H9 (cell line): Measurements from ENCODE around the gene SNAP25. TPM values are rescaled to one million over a fixed set of nuclear protein-coding genes. Genes with fewer than 3 reads are reported as not detected.

Experiments used
- DNase-seq: peaks from one replicate; pipeline ENCODE4 v3.0.0-alpha.2; 2017
- H2AFZ ChIP-seq: one replicate; pipeline ENCODE4 v1.6.1; 2013; ENCODE audit warnings: mild to moderate bottlenecking, low read length, control low read depth, moderate library complexity
- H2AK5ac ChIP-seq: 2 replicates; pipeline ENCODE4 v1.6.1; 2013; ENCODE audit warnings: low read length, control low read depth, mixed read lengths; ENCODE audit not compliant: insufficient read length
- H2BK120ac ChIP-seq: one replicate; pipeline ENCODE4 v1.6.1; 2013; ENCODE audit warnings: low read depth, mild to moderate bottlenecking, low read length, control low read depth, inconsistent platforms; ENCODE audit not compliant: poor library complexity, severe bottlenecking
- H2BK12ac ChIP-seq: 2 replicates; pipeline ENCODE4 v1.6.1; 2013; ENCODE audit warnings: low read length, control low read depth, mixed read lengths, low read depth; ENCODE audit not compliant: insufficient read length
- H2BK15ac ChIP-seq: 2 replicates; pipeline ENCODE4 v1.6.1; 2013; ENCODE audit warnings: low read depth, low read length, control low read depth
- H2BK20ac ChIP-seq: one replicate; pipeline ENCODE4 v1.6.1; 2013; ENCODE audit warnings: low read depth, mild to moderate bottlenecking, low read length, control low read depth, inconsistent platforms; ENCODE audit not compliant: poor library complexity, severe bottlenecking
- H2BK5ac ChIP-seq: 2 replicates; pipeline ENCODE4 v1.6.1; 2013; ENCODE audit warnings: low read length, control low read depth, mixed read lengths; ENCODE audit not compliant: insufficient read length
- H3K14ac ChIP-seq: 2 replicates; pipeline ENCODE4 v1.6.1; 2013; ENCODE audit warnings: low read length, control low read depth; ENCODE audit not compliant: insufficient read depth
- H3K18ac ChIP-seq: 2 replicates; pipeline ENCODE4 v1.6.1; 2013; ENCODE audit warnings: low read depth, mild to moderate bottlenecking, mixed read lengths, low read length, control low read depth; ENCODE audit not compliant: insufficient read length
- H3K23ac ChIP-seq: 2 replicates; pipeline ENCODE4 v1.6.1; 2013; ENCODE audit warnings: low read length, control low read depth, mixed read lengths, low read depth; ENCODE audit not compliant: insufficient read length
- H3K23me2 ChIP-seq: 2 replicates; pipeline ENCODE4 v1.6.1; 2013; ENCODE audit warnings: low read depth, mild to moderate bottlenecking, mixed read lengths, low read length, control low read depth; ENCODE audit not compliant: insufficient read length, poor library complexity, severe bottlenecking
- H3K27ac ChIP-seq: 2 replicates; pipeline ENCODE4 v1.5.1; 2013; ENCODE audit warnings: low read length, control low read depth, mixed read lengths, low read depth; ENCODE audit not compliant: insufficient read length
- H3K27me3 ChIP-seq: 2 replicates; pipeline ENCODE4 v1.6.1; 2013; ENCODE audit warnings: low read length, control low read depth, inconsistent platforms; ENCODE audit not compliant: insufficient read depth
- H3K4ac ChIP-seq: 2 replicates; pipeline ENCODE4 v1.6.1; 2013; ENCODE audit warnings: low read depth, mild to moderate bottlenecking, control low read depth, inconsistent platforms, low read length, moderate library complexity
- H3K4me1 ChIP-seq: 2 replicates; pipeline ENCODE4 v1.6.1; 2013; ENCODE audit warnings: low read length, control low read depth, inconsistent platforms; ENCODE audit not compliant: insufficient read depth
- H3K4me2 ChIP-seq: 2 replicates; pipeline ENCODE4 v1.6.1; 2013; ENCODE audit warnings: low read length, control low read depth, mixed read lengths; ENCODE audit not compliant: insufficient read length, insufficient read depth
- H3K56ac ChIP-seq: 2 replicates; pipeline ENCODE4 v1.6.1; 2013; ENCODE audit warnings: low read depth, mild to moderate bottlenecking, mixed read lengths, low read length, control low read depth; ENCODE audit not compliant: insufficient read length
- H3K79me1 ChIP-seq: 2 replicates; pipeline ENCODE4 v1.6.1; 2013; ENCODE audit warnings: low read depth, mild to moderate bottlenecking, moderate library complexity, low read length, control low read depth, inconsistent platforms; ENCODE audit not compliant: insufficient read depth, poor library complexity, severe bottlenecking
- H3K79me2 ChIP-seq: 2 replicates; pipeline ENCODE4 v1.6.1; 2013; ENCODE audit warnings: low read length, control low read depth, inconsistent platforms; ENCODE audit not compliant: insufficient read depth
- H3K9ac ChIP-seq: 2 replicates; pipeline ENCODE4 v1.6.1; 2013; ENCODE audit warnings: low read length, control low read depth, mixed read lengths; ENCODE audit not compliant: insufficient read length; ENCODE audit errors: extremely low read depth
- H3K9me3 ChIP-seq: one replicate; pipeline ENCODE4 v1.6.1; 2013; ENCODE audit warnings: low read depth, low read length, inconsistent platforms; ENCODE audit not compliant: control insufficient read depth
- H3T11ph ChIP-seq: one replicate; pipeline ENCODE4 v1.6.1; 2013; ENCODE audit warnings: mild to moderate bottlenecking, low read length, control low read depth, inconsistent platforms
- H4K20me1 ChIP-seq: one replicate; pipeline ENCODE4 v1.6.1; 2013; ENCODE audit not compliant: control insufficient read depth, insufficient read length, insufficient read depth
- H4K5ac ChIP-seq: 2 replicates; pipeline ENCODE4 v1.6.1; 2013; ENCODE audit warnings: low read depth, mild to moderate bottlenecking, mixed read lengths, low read length, control low read depth; ENCODE audit not compliant: insufficient read length
- H4K8ac ChIP-seq: replicated peaks from 2 replicates; pipeline ENCODE4 v1.6.1; 2013; ENCODE audit warnings: low read length, control low read depth, mixed read lengths, low read depth; ENCODE audit not compliant: insufficient read length
- H4K91ac ChIP-seq: 2 replicates; pipeline ENCODE4 v1.6.1; 2013; ENCODE audit warnings: low read depth, mild to moderate bottlenecking, moderate library complexity, mixed read lengths, low read length, control low read depth; ENCODE audit not compliant: insufficient read length
- H3K27ac Mint-ChIP-seq, 3 experiments: 2 replicates in 2 of 3; 3 replicates in 1 of 3; pipeline ENCODE4 v1.8.0; 2020 to 2021; ENCODE audit warnings: mixed read lengths in 3 of 3, mild to moderate bottlenecking in 1 of 3, moderate library complexity in 1 of 3
- H3K27me3 Mint-ChIP-seq: 2 replicates; pipeline ENCODE4 v1.8.0; 2021; ENCODE audit warnings: low read depth, mild to moderate bottlenecking, moderate library complexity, mixed read lengths
- H3K36me3 Mint-ChIP-seq, 3 experiments: 2 replicates in 2 of 3; 3 replicates in 1 of 3; pipeline ENCODE4 v1.8.0; 2020 to 2021; ENCODE audit warnings: low read depth in 3 of 3, mixed read lengths in 3 of 3; ENCODE audit not compliant: insufficient read depth in 1 of 3
- H3K4me1 Mint-ChIP-seq, 2 experiments: 2 replicates each; pipeline ENCODE4 v1.8.0; 2020; ENCODE audit warnings: mixed read lengths in 2 of 2
- H3K4me3 Mint-ChIP-seq, 2 experiments: 2 replicates in 1 of 2; 3 replicates in 1 of 2; pipeline ENCODE4 v1.8.0; 2020 to 2021; ENCODE audit warnings: mild to moderate bottlenecking in 2 of 2, mixed read lengths in 2 of 2, moderate library complexity in 1 of 2
- H3K9me3 Mint-ChIP-seq, 2 experiments: 2 replicates in 1 of 2; 3 replicates in 1 of 2; pipeline ENCODE4 v1.8.0; 2020; ENCODE audit warnings: mild to moderate bottlenecking in 2 of 2, mixed read lengths in 2 of 2, moderate library complexity in 1 of 2
- CTCF ChIP-seq: fragments of 200-600 bp; sonication (generic); conservative IDR thresholded peaks from 3 replicates; pipeline ENCODE4 v1.8.0; 2021; ENCODE audit warnings: antibody characterized with exemption, mild to moderate bottlenecking
- WGBS: extraction: QIAGEN DNeasy Blood & Tissue Kit; methylation state at CpG from one replicate; pipeline ENCODE4 v1.1.7; 2013; ENCODE audit warnings: missing lambda C conversion rate, low lambda C conversion rate, mixed read lengths; ENCODE audit not compliant: insufficient read length; ENCODE audit errors: extremely low coverage; 5-methylcytosine and 5-hydroxymethylcytosine counted together
- total RNA-seq: library from RNA; stranded (reverse); gene quantifications from 2 replicates; pipeline ENCODE4 v1.2.1, GENCODE V29; 2021

SNAP25 gene
- total RNA-seq, 1 experiment from 2014 or later: 0.13 TPM

GRCh38 chr20:10319855-10320254 lies 101.2 kb downstream of the SNAP25 start:
- H2AFZ ChIP-seq: no peak overlapping the region
- H3K79me2 ChIP-seq: no peaks in the 10 kb centered on the region
- H3K23me2 ChIP-seq: no peaks in the 10 kb centered on the region
- no peak overlapping the region for H2BK5ac ChIP-seq
- H4K5ac ChIP-seq: no peak overlapping the region
- WGBS: no CpG with 5 or more reads among the region's 4 CpGs
- no peak overlapping the region for H3T11ph ChIP-seq
- H4K91ac ChIP-seq: no peak overlapping the region
- H3K4me3 Mint-ChIP-seq: no peak overlapping the region
- no peaks in the 10 kb centered on the region; the same call in 1 of the 2 replicates for H3K27me3 Mint-ChIP-seq
- no peak overlapping the region for H3K27ac Mint-ChIP-seq
- no peak overlapping the region for H3K14ac ChIP-seq
- H2BK15ac ChIP-seq: no peak overlapping the region
- TF ChIP-seq CTCF: no peak
- DNase-seq: no peak
- H2BK120ac ChIP-seq: no peak overlapping the region
- H3K23ac ChIP-seq: no peak overlapping the region
- no peak overlapping the region for H4K8ac ChIP-seq
- H3K4me1 Mint-ChIP-seq: peaks cover 23% of the 10 kb centered on the region in 2 experiments
- no peak overlapping the region for H3K56ac ChIP-seq
- no peaks in the 10 kb centered on the region for H3K9me3 ChIP-seq
- H3K9me3 Mint-ChIP-seq: peaks cover 4 to 14% of the 10 kb centered on the region in 2 experiments; a peak in 4 of 5 replicates
- H4K20me1 ChIP-seq: no peaks in the 10 kb centered on the region
- no peaks in the 10 kb centered on the region for H3K27me3 ChIP-seq
- H3K27ac ChIP-seq: no peak overlapping the region
- no peaks in the 10 kb centered on the region for H3K79me1 ChIP-seq
- no peak overlapping the region for H3K4me2 ChIP-seq
- no peak overlapping the region for H2BK20ac ChIP-seq
- H2AK5ac ChIP-seq: no peak overlapping the region
- no peaks in the 10 kb centered on the region for H3K4me1 ChIP-seq
- peaks cover 3 to 18% (median 6%) of the 10 kb centered on the region in 3 experiments; a peak in 6 of 7 replicates for H3K36me3 Mint-ChIP-seq
- no peak overlapping the region for H3K9ac ChIP-seq
- no peak overlapping the region for H3K4ac ChIP-seq
- no peak overlapping the region for H3K18ac ChIP-seq
- no peak overlapping the region for H2BK12ac ChIP-seq
